Lower leg skin (tissue), 4 donors: Measurements from ENCODE around the gene BDH1. TPM values are rescaled to one million over a fixed set of nuclear protein-coding genes. Genes with fewer than 3 reads are reported as not detected.

Experiments
- DNase-seq, 2 donors: peaks; one replicate each; pipeline ENCODE4 v3.0.0-alpha.2; 2019; ENCODE audit warnings: low spot score in 2 of 2
- H3K4me3 ChIP-seq: fragments of 200-600 bp; sonication (generic); 2 replicates; pipeline ENCODE4 v1.5.1; 2017; ENCODE audit warnings: mild to moderate bottlenecking, low read depth; ENCODE audit not compliant: poor library complexity, severe bottlenecking
- CTCF ChIP-seq, 3 donors: fragments of 450-650 bp; IDR thresholded peaks; one replicate each; pipeline ENCODE4 v1.5.1; 2016; ENCODE audit warnings: antibody characterized with exemption in 3 of 3, mild to moderate bottlenecking in 3 of 3, moderate library complexity in 2 of 3
- POLR2A ChIP-seq, 2 donors: fragments of 450-650 bp; IDR thresholded peaks; one replicate each; pipeline ENCODE4 v1.6.1; 2016 to 2017; ENCODE audit warnings: antibody characterized with exemption in 2 of 2, mild to moderate bottlenecking in 1 of 2, moderate library complexity in 1 of 2
- WGBS, 2 donors: methylation state at CpG; one replicate each; pipeline ENCODE4 v1.1.5; 2018; 5-methylcytosine and 5-hydroxymethylcytosine counted together
- intact Hi-C: fragments of 100-400 bp; cut with DNase I; formaldehyde crosslinking; loops from one replicate; pipeline ENCODE4 v1.15.0; 2023; ENCODE audit warnings: low total_unique reads
- total RNA-seq, 4 donors: library from RNA; depleted of rRNA; stranded (reverse); fragments of >200 nt; gene quantifications; one replicate each; pipeline ENCODE4 v1.1.0, GENCODE V29; 2016

The BDH1 gene
- total RNA-seq, 4 donors from 2014 or later = 56.3 to 86.1 (median 59.7) TPM

- intact Hi-C loops = no loop called here
- TF ChIP-seq CTCF (IDR thresholded peaks at IDR 0.05) (no peak), POLR2A (IDR thresholded peaks at IDR 0.05) (no peak)
- 70 to 71% methylated on average over 1 of the region's 1 CpG for WGBS, 2 donors
- no peak for DNase-seq
- no peak overlapping the region for H3K4me3 ChIP-seq
These were observed 52.1 kb downstream of the BDH1 start for GRCh38 chr3:197503652-197504051.

GRCh38 chr3:197501879-197502620 is 53.7 kb downstream of the BDH1 start:
- intact Hi-C loops = no loop called here
- TF ChIP-seq CTCF (IDR thresholded peaks at IDR 0.05) (peak in 1 of 3 donors; percentile 39), POLR2A (IDR thresholded peaks at IDR 0.05) (no peak)
- peak in 1 of 2 donors; percentile 48 for DNase-seq
- H3K4me3 ChIP-seq = no peak overlapping the region
- 55 to 61% methylated on average over 12 of the region's 12 CpGs for WGBS, 2 donors

DNA sequence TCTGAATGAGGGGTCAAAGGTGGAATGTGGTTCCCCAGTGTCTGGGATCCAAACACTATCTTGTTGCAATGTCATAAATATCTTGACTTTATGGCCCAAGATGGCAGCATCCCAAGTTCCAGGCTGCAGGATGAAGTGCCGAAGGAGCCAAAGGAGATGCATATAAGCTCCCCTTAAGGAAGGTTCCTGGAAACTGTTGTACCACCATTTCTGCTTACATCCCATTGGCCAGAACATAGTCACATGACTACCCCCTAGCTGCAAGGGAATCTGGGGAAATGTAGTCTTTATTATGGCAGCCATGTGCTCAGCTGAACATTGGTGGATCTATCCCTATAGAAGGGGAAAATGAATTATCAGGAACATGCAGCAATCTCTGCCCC is 54.3 kb downstream of the BDH1 start:
- TF ChIP-seq CTCF (IDR thresholded peaks at IDR 0.05) = no peak
- no peak for TF ChIP-seq POLR2A (IDR thresholded peaks at IDR 0.05)
- intact Hi-C loops = no loop called here
- H3K4me3 ChIP-seq = no peak overlapping the region
- no peak for DNase-seq
- 90 to 100% methylated on average over 1 of the region's 1 CpG for WGBS, 2 donors

- intact Hi-C loops = no loop called here
- TF ChIP-seq CTCF (IDR thresholded peaks at IDR 0.05) (no peak), POLR2A (IDR thresholded peaks at IDR 0.05) (no peak)
These were observed 55.0 kb downstream of the BDH1 start for GRCh38 chr3:197500812-197501211.

DNA sequence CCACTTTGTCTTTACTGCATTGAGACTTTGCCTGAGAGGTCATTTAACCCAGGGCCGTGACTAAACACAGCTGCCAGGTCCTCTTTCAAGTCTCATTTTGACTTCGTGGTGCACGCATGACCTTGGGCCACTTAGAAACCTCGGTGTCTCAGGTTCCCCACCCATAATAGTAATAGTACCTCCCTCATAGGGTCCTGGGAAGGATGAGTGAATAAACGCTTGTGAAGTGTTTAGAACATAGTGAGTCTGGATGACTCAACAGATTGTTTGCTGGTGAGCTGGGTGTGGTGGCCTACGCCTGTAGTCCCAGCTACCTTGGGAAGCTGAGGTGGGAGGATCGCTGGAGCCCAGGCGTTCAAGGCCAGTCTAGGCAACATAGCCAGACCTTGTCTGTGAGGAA is 56.3 kb downstream of the BDH1 start:
- intact Hi-C loops = no loop called here
- WGBS, 2 donors = 70 to 75% methylated on average over 8 of the region's 8 CpGs
- DNase-seq = no peak
- TF ChIP-seq CTCF (IDR thresholded peaks at IDR 0.05) (no peak), POLR2A (IDR thresholded peaks at IDR 0.05) (no peak)
- no peak overlapping the region for H3K4me3 ChIP-seq

More at GRCh38 chr3:197500812-197501211, 55.0 kb downstream of the BDH1 start:
- no peak for DNase-seq
- no peak overlapping the region for H3K4me3 ChIP-seq
